ENCODE data around the gene ATP8B2.

- TF ChIP-seq POLR2A (IDR thresholded peaks at IDR 0.05; ENCODE audit: low read length) = no peak
- TF ChIP-seq GATA1 (IDR thresholded peaks at IDR 0.05; ENCODE audit: low read depth, low read length) = no peak
These were observed 2.4 kb downstream of the ATP8B2 start for GRCh38 chr1:154327466-154328317.

Measured in erythroblast (primary cell).